ENCODE data around the gene CFAP299.

GRCh38 chr4:80446248-80446647 is 110.7 kb downstream of the CFAP299 start:
- TF ChIP-seq CTCF (IDR thresholded peaks at IDR 0.05; ENCODE audit: extremely low read depth in 1 of 2, insufficient read depth in 1 of 2, low read depth in 1 of 2, low read length in 2 of 2) (no peak), POLR2A (IDR thresholded peaks at IDR 0.05; ENCODE audit: low read depth, low read length) (no peak)

Measured in endothelial cell of umbilical vein (primary cell).